ENCODE measurements around the gene ZNF488.

ZNF488 gene

DNA sequence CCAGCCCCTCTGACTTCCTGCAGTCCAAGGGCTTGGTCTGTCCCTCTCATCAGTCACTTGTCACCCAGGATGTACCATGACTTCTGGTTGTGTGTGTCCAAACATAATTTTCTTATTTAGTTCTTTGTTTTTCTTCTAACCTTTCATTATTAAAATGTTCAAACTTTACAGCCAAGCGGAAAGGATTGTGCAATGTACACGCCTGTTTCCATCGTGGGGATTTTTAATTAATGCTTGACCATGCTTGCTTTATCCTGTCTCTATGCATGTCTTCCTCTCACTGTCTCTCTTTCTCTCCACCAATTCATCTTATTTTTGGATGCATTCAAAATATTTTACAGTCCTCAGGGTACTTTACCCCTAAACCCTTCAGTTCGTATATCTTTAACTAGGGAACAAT is 26.2 kb upstream of the ZNF488 start:
- DNase-seq (ENCODE audit: low read depth, low spot score) = no peak
- no peak overlapping the region for H3K27ac ChIP-seq

DNA sequence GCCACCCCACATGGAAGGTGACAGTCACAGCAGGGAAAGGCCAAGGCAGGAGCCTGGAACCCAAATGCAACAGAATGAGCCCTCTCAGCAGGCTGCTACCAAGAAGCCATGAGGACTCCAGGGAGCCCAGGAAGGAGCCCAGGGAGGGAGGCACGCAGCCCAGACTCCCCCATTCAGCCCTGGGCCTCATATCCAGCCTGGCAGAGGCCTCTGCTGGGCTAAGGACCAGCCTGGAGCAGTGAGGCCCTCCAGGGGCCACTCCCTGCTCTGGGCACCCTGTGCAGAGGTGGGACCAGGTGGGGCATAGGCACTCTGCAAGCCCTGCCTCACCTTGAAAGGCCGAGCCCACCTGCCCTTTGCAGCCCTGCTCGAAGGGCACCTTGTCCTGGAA is 25.8 kb upstream of the ZNF488 start:
- DNase-seq (ENCODE audit: low read depth, low spot score) = no peak
- H3K27ac ChIP-seq = no peak overlapping the region

- no peak for DNase-seq (ENCODE audit: low read depth, low spot score)
- H3K27ac ChIP-seq = no peak overlapping the region
Observed at GRCh38 chr10:47409171-47409865, 25.2 kb upstream of the ZNF488 start.

DNA sequence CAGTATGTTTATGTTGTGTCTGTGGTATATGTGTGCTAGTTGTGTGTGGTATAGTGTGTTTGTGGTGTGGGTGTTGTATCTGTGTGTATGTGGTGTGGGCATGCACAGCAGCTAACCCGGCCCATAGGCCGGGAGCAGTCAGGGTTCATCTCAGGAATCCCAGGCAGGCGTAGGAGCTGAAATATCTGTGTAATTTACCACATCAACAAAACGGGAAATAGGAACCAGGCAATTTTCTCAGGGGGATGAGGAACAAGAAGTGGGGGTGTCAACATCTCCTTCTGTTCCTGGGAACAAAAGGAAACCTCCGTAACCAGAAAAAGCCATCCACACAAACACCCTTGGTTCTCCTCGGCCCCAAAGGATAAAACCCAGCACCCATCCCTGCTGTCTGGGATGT is 24.5 kb upstream of the ZNF488 start:
- H3K27ac ChIP-seq = no peak overlapping the region
- DNase-seq (ENCODE audit: low read depth, low spot score) = no peak

DNA sequence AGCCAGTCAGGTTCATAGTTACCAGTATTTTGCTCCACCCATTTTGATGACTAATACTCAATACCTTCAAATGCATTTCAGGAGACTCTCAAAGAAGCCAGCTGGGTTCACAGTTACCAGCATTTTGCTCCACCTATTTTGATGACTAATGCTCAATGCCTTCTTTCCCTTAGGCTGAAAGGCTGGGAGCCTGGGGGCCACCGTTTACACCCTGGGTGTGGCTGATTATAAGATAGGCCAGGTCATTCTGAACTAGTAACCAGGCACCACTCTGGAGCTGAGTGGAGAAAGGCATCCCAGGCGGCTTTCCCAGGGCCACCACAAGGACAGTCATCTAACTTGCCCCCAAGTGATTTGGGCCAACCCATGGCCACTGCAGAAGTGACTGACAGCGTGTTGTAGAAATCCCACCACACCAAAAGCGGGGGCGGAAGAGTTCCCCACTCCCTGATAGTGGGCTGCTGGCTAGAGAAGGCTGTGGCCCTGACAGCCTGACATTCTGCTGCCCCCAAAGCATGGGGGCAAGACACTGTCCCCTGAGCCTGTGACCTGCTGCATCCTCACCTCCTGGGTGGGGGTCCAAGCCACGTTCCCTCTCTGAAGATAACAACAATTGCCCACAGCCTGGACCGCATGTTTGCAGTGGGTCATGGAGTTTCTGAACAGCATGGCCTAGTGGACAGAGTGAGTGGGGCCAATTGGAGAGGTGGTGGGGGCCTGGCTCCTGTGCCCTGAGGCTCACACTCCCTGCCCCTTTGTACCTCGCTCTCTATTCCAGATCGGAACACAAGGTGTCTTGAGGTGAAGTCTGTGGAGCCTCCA is 23.0 kb upstream of the ZNF488 start:
- peak overlapping the region; percentile 40 for H3K27ac ChIP-seq
- peak; percentile 86 for DNase-seq (ENCODE audit: low read depth, low spot score)

- no peak for DNase-seq (ENCODE audit: low read depth, low spot score)
- H3K27ac ChIP-seq = peak overlapping the region; percentile 40
Observed at GRCh38 chr10:47406548-47406869, 22.4 kb upstream of the ZNF488 start.

GRCh38 chr10:47405857-47406547 is 21.9 kb upstream of the ZNF488 start:
- peak; percentile 36 for DNase-seq (ENCODE audit: low read depth, low spot score)
- peak overlapping the region; percentile 40 for H3K27ac ChIP-seq

DNA sequence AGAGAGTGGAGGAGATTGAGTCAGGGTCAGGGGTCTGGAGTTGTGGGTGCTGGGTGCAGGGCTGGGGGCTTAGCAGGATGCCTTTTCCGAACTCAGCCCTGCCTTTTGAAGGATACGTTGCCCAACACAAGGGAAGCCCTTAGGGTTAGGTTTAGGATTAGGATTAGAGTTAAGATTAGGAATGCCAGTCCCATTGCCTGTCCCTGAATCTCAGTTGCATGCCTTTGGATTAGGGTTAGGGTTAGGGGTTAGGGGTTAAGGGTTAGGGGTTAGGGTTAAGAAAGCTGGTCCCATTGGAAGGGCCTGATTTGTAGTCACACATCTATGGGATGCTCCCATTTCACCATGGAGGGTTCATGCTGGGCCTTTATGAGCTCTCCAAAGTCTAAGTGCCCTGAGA is 20.8 kb upstream of the ZNF488 start:
- no peak overlapping the region for H3K27ac ChIP-seq
- no peak for DNase-seq (ENCODE audit: low read depth, low spot score)

GRCh38 chr10:47404446-47404845 is 20.4 kb upstream of the ZNF488 start:
- H3K27ac ChIP-seq = no peak overlapping the region
- no peak for DNase-seq (ENCODE audit: low read depth, low spot score)

DNA sequence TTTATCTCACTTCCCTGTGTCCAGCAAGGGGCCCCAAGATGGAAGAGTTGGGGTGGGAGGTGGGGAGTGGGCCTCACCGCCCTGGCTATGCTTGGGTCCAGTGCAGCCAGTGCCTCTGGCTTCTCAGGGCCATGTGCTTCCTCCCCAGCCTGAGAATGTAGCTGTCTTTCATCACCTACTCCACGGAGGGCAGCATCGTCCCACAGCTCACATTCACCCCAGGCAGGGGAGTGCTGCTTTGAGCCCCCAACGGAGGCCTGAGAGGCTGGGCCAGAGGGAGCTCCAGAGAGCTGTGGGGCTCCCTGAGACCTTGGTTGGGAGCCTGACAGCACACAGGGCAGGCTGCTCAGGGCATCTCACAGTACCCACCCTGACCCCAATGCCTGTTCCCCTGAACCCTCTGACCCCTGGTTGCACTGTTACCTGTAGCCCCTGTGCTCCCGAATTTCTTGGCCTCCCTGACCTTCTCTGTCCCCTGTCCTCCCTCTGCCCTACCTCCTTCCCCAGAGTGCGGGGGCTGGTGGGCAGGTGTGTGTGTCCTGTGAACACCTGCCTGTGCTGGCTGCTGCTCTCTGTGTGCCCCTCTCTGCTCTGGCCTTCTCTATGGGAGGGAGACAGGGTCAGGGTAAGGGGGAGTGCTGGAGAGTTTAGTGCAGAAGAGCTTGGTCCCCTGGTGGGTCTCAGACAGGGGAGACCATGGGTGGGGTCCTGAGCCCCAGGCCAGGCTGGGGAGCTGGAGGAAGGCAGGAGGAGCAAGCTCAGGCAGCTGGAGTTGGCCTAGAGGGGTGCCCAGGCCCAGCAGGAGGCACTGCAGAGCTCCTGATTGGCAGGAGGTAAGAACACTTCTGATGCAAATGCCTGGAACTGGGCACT is 19.6 kb upstream of the ZNF488 start:
- no peak overlapping the region for H3K27ac ChIP-seq
- no peak for DNase-seq (ENCODE audit: low read depth, low spot score)

DNA sequence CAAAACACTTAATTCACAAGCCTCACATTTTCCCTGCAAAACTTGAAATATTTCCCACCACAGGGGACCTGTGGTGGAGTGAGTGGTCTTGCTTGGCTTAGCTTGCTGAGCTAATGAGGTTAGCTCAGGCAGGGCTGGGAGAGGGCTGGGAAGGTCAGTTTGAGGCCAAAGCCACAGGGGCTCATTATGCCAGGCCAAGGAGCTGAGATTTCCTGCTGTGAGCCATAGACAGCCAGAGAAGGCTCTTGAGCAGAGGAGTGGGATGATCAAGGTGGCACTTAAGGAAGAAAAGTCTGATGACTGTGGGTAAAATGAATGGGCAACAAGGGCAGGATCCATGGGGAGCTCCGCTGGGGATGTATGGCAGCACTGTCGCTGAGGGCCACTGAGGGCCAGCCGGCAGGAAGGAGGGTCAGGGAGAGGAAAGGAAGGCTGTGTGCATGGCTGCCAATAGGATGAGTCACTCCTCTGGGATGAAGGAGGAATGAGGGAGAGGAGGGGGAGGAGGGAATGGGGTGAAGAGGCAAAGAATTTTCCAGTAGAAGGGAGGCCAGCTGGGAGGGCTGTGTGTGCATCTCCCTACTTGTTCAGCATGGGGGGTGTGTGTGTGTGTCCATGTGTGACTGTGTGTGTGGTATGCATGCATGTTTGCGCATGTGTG is 18.7 kb upstream of the ZNF488 start:
- peak overlapping the region; percentile 22 for H3K27ac ChIP-seq

DNA sequence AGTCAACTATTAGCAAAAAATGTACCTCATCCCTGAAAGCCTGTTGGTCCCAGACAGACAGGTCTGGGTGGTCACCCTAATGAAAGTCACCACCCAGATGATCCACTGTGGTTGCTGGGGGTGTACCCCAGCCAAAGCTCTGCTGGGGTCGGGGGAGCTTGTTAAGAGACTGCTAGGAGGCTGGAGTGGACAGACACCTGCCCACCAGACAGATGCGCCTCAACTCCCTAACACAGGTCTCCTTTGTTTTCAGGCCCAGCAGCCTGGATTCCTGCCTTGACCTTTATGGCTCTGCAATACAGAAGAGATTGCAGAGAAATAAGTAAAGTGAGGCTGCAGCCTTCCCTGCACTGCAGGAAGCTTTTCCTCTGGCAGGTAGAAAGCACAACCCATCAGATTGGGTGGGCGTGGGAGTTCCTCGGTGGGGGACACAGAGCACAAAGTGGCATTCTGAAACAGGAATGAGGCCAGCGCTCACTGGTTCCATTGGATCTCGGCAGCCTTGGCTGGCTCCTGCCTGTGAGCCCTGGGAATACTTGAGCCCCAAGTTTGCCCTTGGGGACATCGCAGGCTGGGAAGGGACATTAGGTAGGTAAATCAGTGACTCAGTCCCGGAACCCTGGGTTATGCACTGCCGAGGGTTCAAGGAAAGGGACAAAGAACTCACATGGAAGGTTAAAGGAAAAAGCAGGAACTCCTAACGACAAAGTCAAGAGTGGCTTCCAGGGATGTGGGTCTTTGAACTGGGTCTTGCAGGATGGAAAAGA is 18.0 kb upstream of the ZNF488 start:
- DNase-seq (ENCODE audit: low read depth, low spot score) = no peak
- H3K27ac ChIP-seq = peak overlapping the region; percentile 22

More for the DNA sequence above, 18.7 kb upstream of the ZNF488 start:
- no peak for DNase-seq (ENCODE audit: low read depth, low spot score)

DNA sequence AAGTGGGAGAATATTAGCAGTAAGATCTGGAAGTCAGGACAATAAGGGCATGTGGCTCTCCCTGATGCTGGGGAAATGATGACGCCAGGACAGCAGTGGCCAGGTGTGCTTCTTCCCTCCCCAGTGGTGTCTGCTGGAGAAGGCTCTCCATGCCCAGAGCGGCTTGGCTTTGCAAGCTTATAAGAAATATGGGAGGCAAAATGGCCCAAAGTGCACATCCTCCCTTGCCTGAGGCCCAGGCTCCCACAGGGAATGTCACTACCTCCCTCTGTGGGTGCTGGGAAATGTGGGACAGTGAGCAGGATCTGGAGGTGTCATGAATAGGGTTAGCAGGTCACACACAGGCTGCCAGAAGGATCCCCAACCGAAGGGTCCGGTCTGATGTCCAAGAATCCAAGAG is 17.1 kb upstream of the ZNF488 start:
- no peak overlapping the region for H3K27ac ChIP-seq
- no peak for DNase-seq (ENCODE audit: low read depth, low spot score)

GRCh38 chr10:47400786-47401185 is 16.7 kb upstream of the ZNF488 start:
- DNase-seq (ENCODE audit: low read depth, low spot score) = no peak

GRCh38 chr10:47400251-47400650 is 16.2 kb upstream of the ZNF488 start:
- no peak for DNase-seq (ENCODE audit: low read depth, low spot score)

More at GRCh38 chr10:47400786-47401185, 16.7 kb upstream of the ZNF488 start:
- H3K27ac ChIP-seq = no peak overlapping the region

DNA sequence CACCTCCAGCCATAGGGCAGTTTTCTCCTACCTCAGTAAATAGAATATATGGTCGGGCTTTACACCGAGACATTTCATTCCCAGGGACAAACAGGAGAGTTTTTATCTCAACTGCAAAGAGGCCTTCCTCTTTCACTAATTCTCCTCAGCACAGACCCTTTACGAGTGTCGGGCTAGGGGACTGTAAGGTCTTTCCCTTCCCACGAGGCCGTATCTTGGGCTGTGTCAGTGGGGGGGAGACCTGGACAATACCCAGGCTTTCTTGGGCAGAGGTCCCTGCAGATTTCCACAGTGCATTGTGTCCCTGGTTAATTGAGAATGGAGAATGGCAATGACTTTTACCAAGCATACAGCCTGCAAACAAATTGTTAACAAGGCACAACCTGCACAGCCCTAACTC is 13.2 kb upstream of the ZNF488 start:
- DNase-seq (ENCODE audit: low read depth, low spot score) = no peak
- H3K27ac ChIP-seq = peak overlapping the region; percentile 92

More at GRCh38 chr10:47400251-47400650, 16.2 kb upstream of the ZNF488 start:
- H3K27ac ChIP-seq = no peak overlapping the region

DNA sequence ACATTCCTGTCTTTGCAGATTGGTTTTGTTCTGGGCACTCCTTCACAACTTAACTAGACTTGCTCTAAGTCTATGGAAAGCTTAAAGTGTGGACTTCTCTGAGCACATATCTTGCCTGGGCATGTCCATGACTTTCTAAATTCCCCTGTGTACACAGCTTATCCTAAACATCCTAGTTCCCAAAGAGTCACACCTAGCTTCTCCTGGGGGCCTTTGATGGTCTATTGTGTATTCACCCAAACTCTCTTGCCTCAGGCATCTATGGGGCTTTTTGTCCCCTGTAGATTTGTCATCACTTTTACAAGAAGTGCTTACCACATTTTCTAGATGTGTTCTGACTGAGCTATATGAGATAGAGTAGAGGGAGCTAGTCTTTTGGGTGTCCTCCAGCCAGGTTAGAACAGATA is 12.2 kb upstream of the ZNF488 start:
- H3K27ac ChIP-seq = peak overlapping the region; percentile 92
- DNase-seq (ENCODE audit: low read depth, low spot score) = peak; percentile 75

- DNase-seq (ENCODE audit: low read depth, low spot score) = no peak
- no peak overlapping the region for H3K27ac ChIP-seq
Observed at GRCh38 chr10:47389619-47390018, 5.5 kb upstream of the ZNF488 start.

DNA sequence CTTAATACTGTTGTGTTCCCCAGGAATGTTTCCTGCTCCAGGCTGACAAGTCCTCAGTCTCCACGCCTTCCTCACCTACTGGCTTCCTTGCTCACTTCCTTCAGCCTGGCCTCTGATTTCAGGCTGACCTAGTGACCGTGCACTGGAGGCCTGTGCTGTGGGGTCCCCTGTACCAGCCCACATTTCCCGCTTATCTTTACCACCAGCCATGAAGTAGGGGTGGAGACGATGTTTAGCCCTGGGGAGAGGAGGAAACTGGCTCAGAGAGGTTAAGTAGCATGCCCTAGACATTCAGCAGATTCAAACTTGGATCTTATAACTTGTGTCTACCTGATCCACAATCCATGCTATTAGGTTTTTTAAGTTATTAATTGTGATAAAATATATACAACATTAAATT is 4.8 kb upstream of the ZNF488 start:
- no peak for DNase-seq (ENCODE audit: low read depth, low spot score)
- no peak overlapping the region for H3K27ac ChIP-seq

Data from epithelial cell of prostate (primary cell).